ENCODE data around the gene NTF3.

- TF ChIP-seq CTCF (conservative IDR thresholded peaks at IDR 0.05 in 1 of 2, IDR thresholded peaks at IDR 0.05 in 1 of 2; ENCODE audit: low read depth in 1 of 2, low read length in 2 of 2) (no peak), EZH2 (IDR thresholded peaks at IDR 0.05; ENCODE audit: low read length, missing control alignments) (no peak)
Observed at GRCh38 chr12:5470703-5471102, 38.8 kb downstream of the NTF3 start.
